GM06990 (cell line): Measurements from ENCODE around the gene LRRC23.

Experiments used
- DNase-seq: peaks from one replicate; pipeline ENCODE4 v3.0.0-alpha.2; 2011; ENCODE audit not compliant: insufficient read length; ENCODE audit errors: extremely low read depth
- H3K27me3 ChIP-seq: replicated peaks from 2 replicates; pipeline ENCODE4 v1.6.0; 2011; ENCODE audit warnings: low read length; ENCODE audit not compliant: control insufficient read depth, insufficient read depth
- H3K36me3 ChIP-seq: 2 replicates; pipeline ENCODE4 v1.5.1; 2011; ENCODE audit warnings: low read length; ENCODE audit not compliant: control insufficient read depth, insufficient read depth
- H3K4me3 ChIP-seq: replicated peaks from 2 replicates; pipeline ENCODE4 v1.5.1; 2011; ENCODE audit warnings: low read depth, mild to moderate bottlenecking, control low read depth, low read length
- TF ChIP-seq, protein P1 (sequence below): IDR thresholded peaks from 2 replicates; pipeline ENCODE4 v1.5.1; 2011; ENCODE audit warnings: low read length, control low read depth, mild to moderate bottlenecking, inconsistent platforms; ENCODE audit not compliant: insufficient read depth, poor library complexity, severe bottlenecking

LRRC23 gene

GRCh38 chr12:6914246-6914946 lies 9.8 kb downstream of the LRRC23 start, which contains the start of gene ENO2:
Gene ENO2, plus strand, starts transcription at chr12:6914580. Its CDS starts 1,253 bp downstream, at chr12:6915833.
- peaks cover 2% of the 10 kb centered on the region for H3K36me3 ChIP-seq
- peak within 1 kb of the TSS; percentile 62 for H3K4me3 ChIP-seq
- DNase-seq, result peak; percentile 70
- TF ChIP-seq, protein P1, sequence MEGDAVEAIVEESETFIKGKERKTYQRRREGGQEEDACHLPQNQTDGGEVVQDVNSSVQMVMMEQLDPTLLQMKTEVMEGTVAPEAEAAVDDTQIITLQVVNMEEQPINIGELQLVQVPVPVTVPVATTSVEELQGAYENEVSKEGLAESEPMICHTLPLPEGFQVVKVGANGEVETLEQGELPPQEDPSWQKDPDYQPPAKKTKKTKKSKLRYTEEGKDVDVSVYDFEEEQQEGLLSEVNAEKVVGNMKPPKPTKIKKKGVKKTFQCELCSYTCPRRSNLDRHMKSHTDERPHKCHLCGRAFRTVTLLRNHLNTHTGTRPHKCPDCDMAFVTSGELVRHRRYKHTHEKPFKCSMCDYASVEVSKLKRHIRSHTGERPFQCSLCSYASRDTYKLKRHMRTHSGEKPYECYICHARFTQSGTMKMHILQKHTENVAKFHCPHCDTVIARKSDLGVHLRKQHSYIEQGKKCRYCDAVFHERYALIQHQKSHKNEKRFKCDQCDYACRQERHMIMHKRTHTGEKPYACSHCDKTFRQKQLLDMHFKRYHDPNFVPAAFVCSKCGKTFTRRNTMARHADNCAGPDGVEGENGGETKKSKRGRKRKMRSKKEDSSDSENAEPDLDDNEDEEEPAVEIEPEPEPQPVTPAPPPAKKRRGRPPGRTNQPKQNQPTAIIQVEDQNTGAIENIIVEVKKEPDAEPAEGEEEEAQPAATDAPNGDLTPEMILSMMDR, result no peak
- no peaks in the 10 kb centered on the region for H3K27me3 ChIP-seq

- DNase-seq, result no peak
- Histone ChIP-seq H3K36me3 (peaks cover 2% of the 10 kb centered on the region), H3K27me3 (no peaks in the 10 kb centered on the region), H3K4me3 (peak overlapping the region; percentile 62)
- TF ChIP-seq, protein P1, result no peak
Measured at GRCh38 chr12:6914947-6915788, 10.5 kb downstream of the LRRC23 start.

- no peaks in the 10 kb centered on the region for H3K27me3 ChIP-seq
- DNase-seq, result no peak
Measured at GRCh38 chr12:6915789-6916285, 11.2 kb downstream of the LRRC23 start.

GRCh38 chr12:6916426-6917200 lies 12.0 kb downstream of the LRRC23 start:
- H3K4me3 ChIP-seq, result no peak overlapping the region
- TF ChIP-seq, protein P1, result no peak
- no peak for DNase-seq

More at GRCh38 chr12:6915789-6916285, 11.2 kb downstream of the LRRC23 start:
- peaks cover 2% of the 10 kb centered on the region for H3K36me3 ChIP-seq
- TF ChIP-seq, protein P1, result no peak
- H3K4me3 ChIP-seq, result peak overlapping the region; percentile 62

DNA sequence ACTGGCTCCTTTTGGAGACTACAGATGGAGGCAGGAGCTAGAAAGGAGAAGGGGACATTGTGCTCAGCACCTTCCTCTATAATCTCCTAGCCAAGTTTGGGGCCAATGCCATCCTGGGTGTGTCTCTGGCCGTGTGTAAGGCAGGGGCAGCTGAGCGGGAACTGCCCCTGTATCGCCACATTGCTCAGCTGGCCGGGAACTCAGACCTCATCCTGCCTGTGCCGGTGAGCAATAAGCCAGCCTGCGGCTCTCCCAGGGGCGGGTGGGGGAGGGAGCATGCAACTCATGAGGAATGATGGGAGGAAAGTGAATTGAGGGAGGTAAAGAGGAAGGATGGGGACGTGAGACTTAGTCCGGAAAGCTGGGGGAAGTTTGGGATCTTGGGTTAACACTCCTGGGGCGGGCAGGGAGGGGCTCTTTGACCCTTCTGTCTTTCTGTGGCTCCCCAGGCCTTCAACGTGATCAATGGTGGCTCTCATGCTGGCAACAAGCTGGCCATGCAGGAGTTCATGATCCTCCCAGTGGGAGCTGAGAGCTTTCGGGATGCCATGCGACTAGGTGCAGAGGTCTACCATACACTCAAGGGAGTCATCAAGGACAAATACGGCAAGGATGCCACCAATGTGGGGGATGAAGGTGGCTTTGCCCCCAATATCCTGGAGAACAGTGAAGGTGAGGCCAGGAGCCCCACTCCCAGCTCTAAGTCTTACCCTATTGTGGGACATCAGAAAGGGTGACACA lies 13.0 kb downstream of the LRRC23 start:
- no peak overlapping the region for H3K4me3 ChIP-seq
- no peak for DNase-seq
- no peaks in the 10 kb centered on the region for H3K27me3 ChIP-seq
- TF ChIP-seq, protein P1, result no peak
- H3K36me3 ChIP-seq, result peaks cover 4% of the 10 kb centered on the region

More at GRCh38 chr12:6916426-6917200, 12.0 kb downstream of the LRRC23 start:
- H3K36me3 ChIP-seq, result peaks cover 2% of the 10 kb centered on the region
- H3K27me3 ChIP-seq, result no peaks in the 10 kb centered on the region
